Chondrocyte (in vitro differentiated cells): ENCODE measurements around the gene SELENOF. TPM values are rescaled to one million over a fixed set of nuclear protein-coding genes. Genes with fewer than 3 reads are reported as not detected.

ENCODE experiments used
- DNase-seq: peaks from one replicate; pipeline ENCODE4 v3.0.0; 2021; ENCODE audit warnings: mixed read lengths, low spot score
- H3K27ac Mint-ChIP-seq: one replicate; pipeline ENCODE4 v1.8.0; 2021; ENCODE audit warnings: mild to moderate bottlenecking, moderate library complexity, mixed read lengths; ENCODE audit not compliant: unreplicated experiment
- H3K27me3 Mint-ChIP-seq: 2 replicates; pipeline ENCODE4 v1.8.0; 2021; ENCODE audit warnings: low read depth, mixed read lengths
- H3K36me3 Mint-ChIP-seq: 2 replicates; pipeline ENCODE4 v1.8.0; 2021; ENCODE audit warnings: low read depth, mixed read lengths
- H3K4me1 Mint-ChIP-seq: 2 replicates; pipeline ENCODE4 v1.8.0; 2021; ENCODE audit warnings: low read depth, mild to moderate bottlenecking, mixed read lengths
- H3K4me3 Mint-ChIP-seq: one replicate; pipeline ENCODE4 v1.8.0; 2021; ENCODE audit warnings: mild to moderate bottlenecking, moderate library complexity, mixed read lengths; ENCODE audit not compliant: unreplicated experiment
- H3K9me3 Mint-ChIP-seq: 2 replicates; pipeline ENCODE4 v1.8.0; 2021; ENCODE audit warnings: low read depth, mixed read lengths
- CTCF ChIP-seq: fragments of 200-600 bp; sonication (generic); IDR thresholded peaks from 2 replicates; pipeline ENCODE4 v1.5.0; 2021; ENCODE audit warnings: antibody characterized with exemption, mild to moderate bottlenecking, moderate library complexity
- total RNA-seq: library from RNA; stranded (reverse); gene quantifications from 3 replicates; pipeline ENCODE4 v1.2.1, GENCODE V29; 2021

SELENOF gene
- total RNA-seq, 1 donor from 2014 or later, result 184 TPM

- DNase-seq, result no peak
- Mint-ChIP-seq H3K4me3 (no peak overlapping the region), H3K27ac (no peak overlapping the region), H3K9me3 (no peaks in the 10 kb centered on the region), H3K36me3 (peaks cover 4% of the 10 kb centered on the region), H3K4me1 (no peaks in the 10 kb centered on the region), H3K27me3 (no peaks in the 10 kb centered on the region)
- TF ChIP-seq CTCF, result no peak
These were observed 53.5 kb downstream of the SELENOF start for GRCh38 chr1:86860424-86860823.

- no peak overlapping the region for H3K4me3 Mint-ChIP-seq
- H3K9me3 Mint-ChIP-seq, result no peaks in the 10 kb centered on the region
- H3K27ac Mint-ChIP-seq, result no peak overlapping the region
- no peak for TF ChIP-seq CTCF
- H3K36me3 Mint-ChIP-seq, result peaks cover 4% of the 10 kb centered on the region
- H3K27me3 Mint-ChIP-seq, result no peaks in the 10 kb centered on the region
- no peaks in the 10 kb centered on the region for H3K4me1 Mint-ChIP-seq
- DNase-seq, result no peak
These were observed 53.9 kb downstream of the SELENOF start for GRCh38 chr1:86860020-86860419.

GRCh38 chr1:86858524-86859261 is 55.2 kb downstream of the SELENOF start:
- Mint-ChIP-seq H3K36me3 (peaks cover 5% of the 10 kb centered on the region), H3K27ac (no peak overlapping the region), H3K9me3 (no peaks in the 10 kb centered on the region), H3K4me1 (no peaks in the 10 kb centered on the region), H3K4me3 (no peak overlapping the region), H3K27me3 (no peaks in the 10 kb centered on the region)
- no peak for TF ChIP-seq CTCF
- no peak for DNase-seq

- H3K4me3 Mint-ChIP-seq, result no peak overlapping the region
- H3K27me3 Mint-ChIP-seq, result no peaks in the 10 kb centered on the region
- peaks cover 5% of the 10 kb centered on the region for H3K36me3 Mint-ChIP-seq
- H3K27ac Mint-ChIP-seq, result no peak overlapping the region
- H3K9me3 Mint-ChIP-seq, result no peaks in the 10 kb centered on the region
- no peaks in the 10 kb centered on the region for H3K4me1 Mint-ChIP-seq
- DNase-seq, result no peak
- TF ChIP-seq CTCF, result no peak
These were observed 57.7 kb downstream of the SELENOF start for GRCh38 chr1:86856196-86856595.

GRCh38 chr1:86854352-86854751 is 59.6 kb downstream of the SELENOF start:
- Mint-ChIP-seq H3K36me3 (peaks cover 5% of the 10 kb centered on the region), H3K27ac (no peak overlapping the region), H3K27me3 (no peaks in the 10 kb centered on the region), H3K4me3 (no peak overlapping the region), H3K9me3 (no peaks in the 10 kb centered on the region), H3K4me1 (no peaks in the 10 kb centered on the region)
- no peak for DNase-seq
- no peak for TF ChIP-seq CTCF
